ENCODE data around the gene CNGA3. TPM values are rescaled to one million over a fixed set of nuclear protein-coding genes. Genes with fewer than 3 reads are reported as not detected.

Gene CNGA3
- total RNA-seq, 1 experiment from 2014 or later, result not detected

GRCh38 chr2:98350411-98350810 lies 4.2 kb downstream of the CNGA3 start:
- DNase-seq, result no peak
- Histone ChIP-seq H4K20me1 (ENCODE audit: control insufficient read depth, insufficient read depth, insufficient read length) (no peaks in the 10 kb centered on the region), H3K4me2 (ENCODE audit: insufficient read depth, insufficient read length, low read length) (no peak overlapping the region), H3K79me1 (ENCODE audit: insufficient read depth, low read depth, low read length, poor library complexity, severe bottlenecking) (no peaks in the 10 kb centered on the region), H3K27me3 (ENCODE audit: insufficient read depth, low read length) (peaks cover 30% of the 10 kb centered on the region), H4K91ac (ENCODE audit: insufficient read length, low read depth, low read length) (no peak overlapping the region), H3K23me2 (ENCODE audit: insufficient read length, low read depth, low read length, poor library complexity, severe bottlenecking) (peaks cover 21% of the 10 kb centered on the region), H3K18ac (ENCODE audit: insufficient read length, low read depth, low read length) (no peak overlapping the region), H2BK120ac (ENCODE audit: low read depth, low read length, poor library complexity, severe bottlenecking) (no peak overlapping the region), H3K9ac (ENCODE audit: extremely low read depth, insufficient read length, low read length) (no peak overlapping the region), H2BK5ac (ENCODE audit: insufficient read length, low read length) (no peak overlapping the region), H3K4ac (ENCODE audit: low read depth, low read length) (no peak overlapping the region), H2BK20ac (ENCODE audit: low read depth, low read length, poor library complexity, severe bottlenecking) (no peak overlapping the region), H4K8ac (replicated peaks; ENCODE audit: insufficient read length, low read depth, low read length) (no peak overlapping the region), H3T11ph (ENCODE audit: low read length) (no peak overlapping the region), H2BK15ac (ENCODE audit: low read depth, low read length) (no peak overlapping the region), H2AFZ (ENCODE audit: low read length) (no peak overlapping the region), H3K9me3 (ENCODE audit: control insufficient read depth, low read depth, low read length) (no peaks in the 10 kb centered on the region), H3K14ac (ENCODE audit: insufficient read depth, low read length) (no peak overlapping the region), H2AK5ac (ENCODE audit: insufficient read length, low read length) (no peak overlapping the region), H4K5ac (ENCODE audit: insufficient read length, low read depth, low read length) (no peak overlapping the region), H2BK12ac (ENCODE audit: insufficient read length, low read depth, low read length) (no peak overlapping the region), H3K23ac (ENCODE audit: insufficient read length, low read depth, low read length) (no peak overlapping the region), H3K27ac (ENCODE audit: insufficient read length, low read depth, low read length) (no peak overlapping the region), H3K4me1 (ENCODE audit: insufficient read depth, low read length) (no peaks in the 10 kb centered on the region), H3K56ac (ENCODE audit: insufficient read length, low read depth, low read length) (no peak overlapping the region), H3K79me2 (ENCODE audit: insufficient read depth, low read length) (no peaks in the 10 kb centered on the region)
- Mint-ChIP-seq H3K36me3 (ENCODE audit: insufficient read depth in 1 of 3, low read depth in 3 of 3) (peaks cover 1 to 12% (median 6%) of the 10 kb centered on the region in 3 experiments; a peak in 4 of 7 replicates), H3K4me3 (no peak overlapping the region), H3K9me3 (peaks cover 11 to 13% of the 10 kb centered on the region in 2 experiments), H3K27me3 (ENCODE audit: low read depth) (peaks cover 64% of the 10 kb centered on the region), H3K27ac (no peak overlapping the region), H3K4me1 (peaks cover 18 to 24% of the 10 kb centered on the region in 2 experiments)
- WGBS (ENCODE audit: extremely low coverage, insufficient read length, low lambda C conversion rate), result no CpG with 5 or more reads among the region's 1 CpG
- TF ChIP-seq, protein P1, sequence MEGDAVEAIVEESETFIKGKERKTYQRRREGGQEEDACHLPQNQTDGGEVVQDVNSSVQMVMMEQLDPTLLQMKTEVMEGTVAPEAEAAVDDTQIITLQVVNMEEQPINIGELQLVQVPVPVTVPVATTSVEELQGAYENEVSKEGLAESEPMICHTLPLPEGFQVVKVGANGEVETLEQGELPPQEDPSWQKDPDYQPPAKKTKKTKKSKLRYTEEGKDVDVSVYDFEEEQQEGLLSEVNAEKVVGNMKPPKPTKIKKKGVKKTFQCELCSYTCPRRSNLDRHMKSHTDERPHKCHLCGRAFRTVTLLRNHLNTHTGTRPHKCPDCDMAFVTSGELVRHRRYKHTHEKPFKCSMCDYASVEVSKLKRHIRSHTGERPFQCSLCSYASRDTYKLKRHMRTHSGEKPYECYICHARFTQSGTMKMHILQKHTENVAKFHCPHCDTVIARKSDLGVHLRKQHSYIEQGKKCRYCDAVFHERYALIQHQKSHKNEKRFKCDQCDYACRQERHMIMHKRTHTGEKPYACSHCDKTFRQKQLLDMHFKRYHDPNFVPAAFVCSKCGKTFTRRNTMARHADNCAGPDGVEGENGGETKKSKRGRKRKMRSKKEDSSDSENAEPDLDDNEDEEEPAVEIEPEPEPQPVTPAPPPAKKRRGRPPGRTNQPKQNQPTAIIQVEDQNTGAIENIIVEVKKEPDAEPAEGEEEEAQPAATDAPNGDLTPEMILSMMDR (conservative IDR thresholded peaks at IDR 0.05), result no peak
